NCI-H748 (cell line): ENCODE results near the gene CACNA2D4.

Source experiments
- DNase-seq: peaks from one replicate; lab custom pipeline; 2025; ENCODE audit not compliant: unreplicated experiment; lab: John Stamatoyannopoulos, UW

CACNA2D4 gene

GRCh38 chr12:1834186-1834925 lies 84.1 kb downstream of the CACNA2D4 start:
- DNase-seq = no peak

- no peak for DNase-seq
Observed at GRCh38 chr12:1833596-1834028, 84.8 kb downstream of the CACNA2D4 start.

GRCh38 chr12:1832801-1833595 lies 85.5 kb downstream of the CACNA2D4 start:
- DNase-seq = no peak

- DNase-seq = no peak
Observed at GRCh38 chr12:1830981-1831963, 87.2 kb downstream of the CACNA2D4 start.

GRCh38 chr12:1830401-1830845 lies 88.0 kb downstream of the CACNA2D4 start:
- DNase-seq = no peak

- DNase-seq = no peak
Observed at GRCh38 chr12:1829306-1829900, 89.0 kb downstream of the CACNA2D4 start.

GRCh38 chr12:1828856-1829255 lies 89.6 kb downstream of the CACNA2D4 start:
- DNase-seq = no peak

GRCh38 chr12:1827826-1828805 lies 90.3 kb downstream of the CACNA2D4 start:
- DNase-seq = no peak

- DNase-seq = peak; percentile 13
Observed at GRCh38 chr12:1826867-1827705, 91.4 kb downstream of the CACNA2D4 start.

GRCh38 chr12:1826401-1826800 lies 92.1 kb downstream of the CACNA2D4 start:
- DNase-seq = no peak

GRCh38 chr12:1825382-1826102 lies 92.9 kb downstream of the CACNA2D4 start:
- no peak for DNase-seq

- no peak for DNase-seq
Observed at GRCh38 chr12:1823237-1823636, 95.2 kb downstream of the CACNA2D4 start.

- DNase-seq = no peak
Observed at GRCh38 chr12:1822699-1823098, 95.8 kb downstream of the CACNA2D4 start.

GRCh38 chr12:1821805-1822204 lies 96.6 kb downstream of the CACNA2D4 start:
- DNase-seq = no peak

- DNase-seq = no peak
Observed at GRCh38 chr12:1820896-1821291, 97.6 kb downstream of the CACNA2D4 start.

GRCh38 chr12:1820191-1820895 lies 98.1 kb downstream of the CACNA2D4 start, which contains the start of gene LRTM2:
Gene LRTM2 (plus strand): TSS chr12:1820565. CDS start chr12:1828149, 7,584 bp downstream.
- peak; percentile 5 for DNase-seq

GRCh38 chr12:1819571-1819970 lies 98.9 kb downstream of the CACNA2D4 start:
- DNase-seq = no peak
